Pancreas (tissue), 10 donors: ENCODE results near the gene CTDP1. TPM values are rescaled to one million over a fixed set of nuclear protein-coding genes. Genes with fewer than 3 reads are reported as not detected.
A peak's percentile ranks its signal among the peaks of the same experiment; 100 is the strongest.

Experiments used
- ATAC-seq, 4 donors: fragments of 200-7000 bp; cut with Tn5 transposase; one replicate each; pipeline versions ENCODE4 v1.8.0 to v1.9.1; 2020; ENCODE audit warnings: mild to moderate bottlenecking in 4 of 4, moderate library complexity in 4 of 4
- DNase-seq, 6 donors: peaks; one replicate each; pipeline ENCODE4 v3.0.0-alpha.2; 2020
- FAIRE-seq: peaks from 2 replicates; lab custom pipeline; 2012; peaks lifted over from hg19 to GRCh38; lab: Jason Lieb, UNC
- H3K27ac ChIP-seq, 4 donors: fragments of 200-600 bp; sonication (generic); 1 replicate in 3 of 4; 2 replicates in 1 of 4; pipeline versions ENCODE4 v1.5.0 to v1.8.0; 2020
- H3K27me3 ChIP-seq, 4 donors: fragments of 200-600 bp; one replicate each; pipeline ENCODE4 v1.8.0; 2021
- H3K36me3 ChIP-seq, 3 donors: fragments of 200-600 bp; sonication (generic) in 1 of 3; one replicate each; pipeline versions ENCODE4 v1.5.0 to v1.8.0; 2020 to 2021
- H3K4me1 ChIP-seq, 3 donors: fragments of 200-600 bp; one replicate each; pipeline ENCODE4 v1.8.0; 2021
- H3K4me3 ChIP-seq, 4 donors: fragments of 200-600 bp; sonication (generic) in 2 of 4; one replicate each; pipeline versions ENCODE4 v1.5.0 to v1.8.0; 2020 to 2021
- H3K9me3 ChIP-seq, 4 donors: fragments of 200-600 bp; one replicate each; pipeline ENCODE4 v1.8.0; 2021
- WGBS, 2 donors: extraction: QIAGEN DNeasy Blood & Tissue Kit; methylation state at CpG; one replicate each; pipeline ENCODE4 v1.1.7; 2013; 5-methylcytosine and 5-hydroxymethylcytosine counted together
- intact Hi-C, 3 donors: fragments of 100-400 bp; cut with DNase I; formaldehyde crosslinking; loops; one replicate each; pipeline versions ENCODE4 v1.11.1 to v1.14.2; 2022
- polyA plus RNA-seq, 2 donors: library from polyadenylated mRNA; stranded (reverse); fragments of 200-250 nt; gene quantifications; one replicate each; pipeline ENCODE4 v1.2.3, GENCODE V29; 2013
- total RNA-seq, 6 donors: library from RNA; stranded (reverse); fragmentation: NEBNext Ultra II Directional in 4 of 6; extraction: Animal tissue kit (Norgen Biotek cat#: 25700) in 4 of 6; gene quantifications; one replicate each; pipeline versions ENCODE4 v1.2.1 to v1.2.4, GENCODE V29; 2021 to 2023
- TF ChIP-seq, protein P1 (sequence below), 4 donors: fragments of 200-600 bp; sonication (generic) in 3 of 4; IDR thresholded peaks; one replicate each; pipeline versions ENCODE4 v1.5.0 to v1.8.0; 2021; ENCODE audit warnings: antibody characterized with exemption in 4 of 4
- donor health status: healthy with polysubstance abuse.
- donor health status: DM: no; HTN: no; CAD: no; lungs with moderate emphysema.
- donor health status: DM: no; HTN: no; CAD: no.
- donor health status: control.
- donor health status: control.
- donor health status: Bipolar disorder and iron deficiency.
- donor health status: DM: yes; HTN: yes; CAD: no.
- donor health status: DM: no; HTN: no; CAD: no.
- donor health status: DM: no; HTN: no; CAD: no.
- donor health status: DM: yes; HTN: yes; CAD: no.

The CTDP1 gene
- total and polyA plus RNA-seq, 8 donors = 9.8 to 14.4 (median 10.5) TPM

GRCh38 chr18:79644006-79644665 lies 35.5 kb upstream of the CTDP1 start:
- no peaks in the 10 kb centered on the region for H3K36me3 ChIP-seq
- no peak overlapping the region for H3K27ac ChIP-seq
- H3K27me3 ChIP-seq = no peaks in the 10 kb centered on the region
- WGBS, 2 donors = 10 to 12% methylated on average over 22 of the region's 22 CpGs
- intact Hi-C loops = loop anchor here in 2 of 3 donors (5.0 kb wide), 1 partner anchor 262 kb away; no protein-coding TSS in a partner anchor
- ATAC-seq = peak; percentile 68 to 94 (median 93)
- no peaks in the 10 kb centered on the region for H3K9me3 ChIP-seq
- TF ChIP-seq, protein P1, sequence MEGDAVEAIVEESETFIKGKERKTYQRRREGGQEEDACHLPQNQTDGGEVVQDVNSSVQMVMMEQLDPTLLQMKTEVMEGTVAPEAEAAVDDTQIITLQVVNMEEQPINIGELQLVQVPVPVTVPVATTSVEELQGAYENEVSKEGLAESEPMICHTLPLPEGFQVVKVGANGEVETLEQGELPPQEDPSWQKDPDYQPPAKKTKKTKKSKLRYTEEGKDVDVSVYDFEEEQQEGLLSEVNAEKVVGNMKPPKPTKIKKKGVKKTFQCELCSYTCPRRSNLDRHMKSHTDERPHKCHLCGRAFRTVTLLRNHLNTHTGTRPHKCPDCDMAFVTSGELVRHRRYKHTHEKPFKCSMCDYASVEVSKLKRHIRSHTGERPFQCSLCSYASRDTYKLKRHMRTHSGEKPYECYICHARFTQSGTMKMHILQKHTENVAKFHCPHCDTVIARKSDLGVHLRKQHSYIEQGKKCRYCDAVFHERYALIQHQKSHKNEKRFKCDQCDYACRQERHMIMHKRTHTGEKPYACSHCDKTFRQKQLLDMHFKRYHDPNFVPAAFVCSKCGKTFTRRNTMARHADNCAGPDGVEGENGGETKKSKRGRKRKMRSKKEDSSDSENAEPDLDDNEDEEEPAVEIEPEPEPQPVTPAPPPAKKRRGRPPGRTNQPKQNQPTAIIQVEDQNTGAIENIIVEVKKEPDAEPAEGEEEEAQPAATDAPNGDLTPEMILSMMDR (IDR thresholded peaks at IDR 0.05) = peak; percentile 77 to 97 (median 92)
- H3K4me3 ChIP-seq = no peak overlapping the region
- no peak for FAIRE-seq
- no peaks in the 10 kb centered on the region for H3K4me1 ChIP-seq
- DNase-seq = peak; percentile 24 to 81 (median 64)

GRCh38 chr18:79644666-79645057 lies 34.9 kb upstream of the CTDP1 start:
- FAIRE-seq = no peak

DNA sequence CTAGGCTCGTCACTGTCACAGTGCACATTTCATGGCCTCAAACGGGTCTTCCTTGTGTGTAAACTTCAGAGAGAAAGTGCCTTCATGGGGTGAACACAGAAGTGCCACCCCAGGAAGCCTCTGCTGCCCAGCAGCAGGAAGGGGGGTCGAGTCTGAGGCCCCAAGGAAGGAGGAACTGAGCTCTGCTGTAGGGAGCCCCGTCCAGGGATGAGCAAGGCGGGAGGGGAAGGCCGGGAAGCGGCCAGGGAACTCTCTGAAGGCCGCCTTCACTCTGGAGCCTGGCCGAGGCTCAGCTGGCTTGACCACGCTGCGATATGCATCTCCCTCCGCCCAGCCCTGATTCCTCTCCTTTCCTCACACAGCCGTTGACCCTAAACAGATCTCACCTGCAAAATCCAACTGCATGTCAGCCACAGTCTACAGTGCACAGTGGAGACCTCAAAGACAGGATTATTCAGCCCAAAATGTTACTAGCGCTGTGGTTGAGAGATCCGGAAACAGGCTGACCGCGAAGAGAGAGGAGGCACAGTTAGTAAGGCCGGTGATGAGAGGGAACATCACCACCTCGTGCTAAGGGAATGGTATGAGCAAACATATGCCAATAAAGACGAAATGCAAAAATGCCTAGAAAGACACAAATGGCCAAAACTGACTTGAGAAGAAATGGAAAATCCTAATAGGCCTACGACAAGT lies 34.2 kb upstream of the CTDP1 start:
- Histone ChIP-seq H3K4me1 (no peaks in the 10 kb centered on the region), H3K27me3 (no peaks in the 10 kb centered on the region), H3K4me3 (no peak overlapping the region), H3K36me3 (no peaks in the 10 kb centered on the region), H3K27ac (no peak overlapping the region), H3K9me3 (no peaks in the 10 kb centered on the region)
- ATAC-seq (no peak), FAIRE-seq (no peak), DNase-seq (peak in 1 of 6 donors; percentile 32)
- TF ChIP-seq, protein P1 (IDR thresholded peaks at IDR 0.05) = no peak
- 73 to 78% methylated on average over 21 of the region's 21 CpGs for WGBS, 2 donors
- intact Hi-C loops = no loop called here

More at GRCh38 chr18:79644666-79645057, 34.9 kb upstream of the CTDP1 start:
- Histone ChIP-seq H3K27ac (no peak overlapping the region), H3K4me3 (no peak overlapping the region), H3K9me3 (no peaks in the 10 kb centered on the region), H3K4me1 (no peaks in the 10 kb centered on the region), H3K27me3 (no peaks in the 10 kb centered on the region), H3K36me3 (no peaks in the 10 kb centered on the region)
- 59 to 69% methylated on average over 9 of the region's 9 CpGs for WGBS, 2 donors
- no peak for ATAC-seq
- intact Hi-C loops = loop anchor here in 2 of 3 donors (5.0 kb wide), 1 partner anchor 262 kb away; no protein-coding TSS in a partner anchor
- no peak for DNase-seq
- TF ChIP-seq, protein P1 (IDR thresholded peaks at IDR 0.05) = no peak

DNA sequence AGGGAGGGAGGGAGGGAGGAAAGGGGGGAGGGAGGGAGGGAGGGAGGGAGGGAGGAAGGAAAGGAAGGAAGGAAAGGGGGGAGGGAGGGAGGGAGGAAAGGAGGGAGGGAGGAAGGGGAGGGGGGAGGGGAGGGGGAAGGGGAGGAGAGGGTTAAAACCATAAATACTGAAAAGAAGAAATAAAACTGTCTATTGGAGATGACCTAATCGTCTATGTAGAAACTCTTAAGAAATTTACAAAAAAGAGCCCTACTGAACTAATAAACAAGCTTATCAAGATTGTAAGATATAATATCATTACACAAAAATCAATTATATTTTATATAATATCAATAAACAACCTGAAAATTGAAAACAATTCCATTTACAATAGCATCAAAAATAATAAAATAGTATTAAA lies 32.3 kb upstream of the CTDP1 start:
- Histone ChIP-seq H3K9me3 (no peaks in the 10 kb centered on the region), H3K4me1 (no peaks in the 10 kb centered on the region), H3K4me3 (no peak overlapping the region), H3K27me3 (no peaks in the 10 kb centered on the region), H3K27ac (no peak overlapping the region), H3K36me3 (no peaks in the 10 kb centered on the region)
- FAIRE-seq = peak; percentile 47
- ATAC-seq = no peak
- TF ChIP-seq, protein P1 (IDR thresholded peaks at IDR 0.05) = no peak
- intact Hi-C loops = no loop called here
- DNase-seq = no peak
- 0 to 11% methylated on average over 1 of the region's 1 CpG for WGBS, 2 donors
